H1 (cell line): Measurements from ENCODE around the gene HIVEP3. TPM values are rescaled to one million over a fixed set of nuclear protein-coding genes. Genes with fewer than 3 reads are reported as not detected.

Source experiments
- CBX5 ChIP-seq: fragments of 300-800, 300-1000 bp; sonication (generic); IDR thresholded peaks from 2 replicates; pipeline ENCODE4 v1.7.1; 2016; ENCODE audit warnings: antibody characterized with exemption, low read length, low read depth
- PHF8 ChIP-seq: fragments of 200-600 bp; sonication (generic); conservative IDR thresholded peaks from 2 replicates; pipeline ENCODE4 v1.7.1; 2012; ENCODE audit warnings: low read depth, mild to moderate bottlenecking, inconsistent platforms, low read length, moderate library complexity
- SIX5 ChIP-seq: IDR thresholded peaks from 2 replicates; pipeline ENCODE4 v1.6.1; 2011; ENCODE audit warnings: mild to moderate bottlenecking, low read depth, low read length
- polyA plus RNA-seq, 7 experiments: library from polyadenylated mRNA; depleted of rRNA in 3 of 7; stranded (reverse) in 5 of 7; unstranded in 2 of 7; fragments of >200 nt in 5 of 7; fragments of 200-250 nt in 2 of 7; gene quantifications; 1 replicate in 5 of 7; 2 replicates in 1 of 7; 4 replicates in 1 of 7; pipeline versions ENCODE4 v1.2.1 to v1.2.3, GENCODE V29; 2011 to 2013; ENCODE audit warnings: missing spikeins in 2 of 7, mixed read lengths in 2 of 7
- total RNA-seq: library from RNA; stranded (reverse); fragmentation: NEBNext Ultra II Directional; extraction: Animal tissue kit (Norgen Biotek cat#: 25700); gene quantifications from 2 replicates; pipeline ENCODE4 v1.2.1, GENCODE V29; 2021
- TF ChIP-seq, protein P1 (sequence below): fragments of 300-600 bp; sonication (generic); IDR thresholded peaks from 2 replicates; pipeline ENCODE4 v1.7.1; 2012; ENCODE audit warnings: low read length, moderate library complexity, mild to moderate bottlenecking, inconsistent platforms; ENCODE audit not compliant: insufficient replicate concordance
- TF ChIP-seq, protein P2 (sequence below): IDR thresholded peaks from 2 replicates; pipeline ENCODE4 v1.6.1; 2011; ENCODE audit warnings: low read depth, mild to moderate bottlenecking, low read length; ENCODE audit not compliant: insufficient read depth

Gene HIVEP3
- total and polyA plus RNA-seq, 2 of the 8 experiments (the other 6 are each of a cell fraction or from before 2014, with no cell fraction given): 0.24 to 0.69 TPM

DNA sequence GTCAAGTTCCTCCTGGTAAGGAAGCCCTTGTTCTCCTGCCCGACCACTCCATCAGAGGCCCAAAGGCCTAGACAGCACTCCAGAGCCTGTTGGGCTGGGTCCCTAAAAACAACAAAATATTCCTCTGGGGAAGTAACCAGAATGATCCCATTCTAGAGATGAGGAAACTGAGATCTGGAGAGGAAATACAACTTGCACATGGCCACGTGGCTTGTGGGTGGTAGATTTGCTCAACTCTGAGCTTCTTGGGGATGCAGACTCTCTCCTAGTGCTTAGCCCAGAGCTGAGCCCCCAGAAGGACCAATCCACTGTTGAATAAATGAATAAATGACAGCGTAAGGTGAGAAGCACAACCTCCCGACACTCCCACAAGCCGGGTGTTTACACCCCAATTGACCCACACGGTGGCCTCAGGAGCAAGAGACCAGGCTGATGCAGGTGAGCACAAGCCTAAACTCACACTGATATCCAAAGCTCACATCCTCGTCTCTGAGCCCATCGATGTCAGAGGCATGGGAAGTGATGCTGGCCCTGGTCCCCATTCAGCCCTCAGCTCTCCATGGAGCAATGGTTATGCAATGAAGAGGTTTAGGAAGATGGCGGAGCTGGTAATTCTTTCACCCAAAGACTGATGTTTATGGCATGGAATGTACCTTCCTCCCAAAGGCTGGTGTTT lies 261.8 kb downstream of the HIVEP3 start (continued):
- TF ChIP-seq, protein P1, sequence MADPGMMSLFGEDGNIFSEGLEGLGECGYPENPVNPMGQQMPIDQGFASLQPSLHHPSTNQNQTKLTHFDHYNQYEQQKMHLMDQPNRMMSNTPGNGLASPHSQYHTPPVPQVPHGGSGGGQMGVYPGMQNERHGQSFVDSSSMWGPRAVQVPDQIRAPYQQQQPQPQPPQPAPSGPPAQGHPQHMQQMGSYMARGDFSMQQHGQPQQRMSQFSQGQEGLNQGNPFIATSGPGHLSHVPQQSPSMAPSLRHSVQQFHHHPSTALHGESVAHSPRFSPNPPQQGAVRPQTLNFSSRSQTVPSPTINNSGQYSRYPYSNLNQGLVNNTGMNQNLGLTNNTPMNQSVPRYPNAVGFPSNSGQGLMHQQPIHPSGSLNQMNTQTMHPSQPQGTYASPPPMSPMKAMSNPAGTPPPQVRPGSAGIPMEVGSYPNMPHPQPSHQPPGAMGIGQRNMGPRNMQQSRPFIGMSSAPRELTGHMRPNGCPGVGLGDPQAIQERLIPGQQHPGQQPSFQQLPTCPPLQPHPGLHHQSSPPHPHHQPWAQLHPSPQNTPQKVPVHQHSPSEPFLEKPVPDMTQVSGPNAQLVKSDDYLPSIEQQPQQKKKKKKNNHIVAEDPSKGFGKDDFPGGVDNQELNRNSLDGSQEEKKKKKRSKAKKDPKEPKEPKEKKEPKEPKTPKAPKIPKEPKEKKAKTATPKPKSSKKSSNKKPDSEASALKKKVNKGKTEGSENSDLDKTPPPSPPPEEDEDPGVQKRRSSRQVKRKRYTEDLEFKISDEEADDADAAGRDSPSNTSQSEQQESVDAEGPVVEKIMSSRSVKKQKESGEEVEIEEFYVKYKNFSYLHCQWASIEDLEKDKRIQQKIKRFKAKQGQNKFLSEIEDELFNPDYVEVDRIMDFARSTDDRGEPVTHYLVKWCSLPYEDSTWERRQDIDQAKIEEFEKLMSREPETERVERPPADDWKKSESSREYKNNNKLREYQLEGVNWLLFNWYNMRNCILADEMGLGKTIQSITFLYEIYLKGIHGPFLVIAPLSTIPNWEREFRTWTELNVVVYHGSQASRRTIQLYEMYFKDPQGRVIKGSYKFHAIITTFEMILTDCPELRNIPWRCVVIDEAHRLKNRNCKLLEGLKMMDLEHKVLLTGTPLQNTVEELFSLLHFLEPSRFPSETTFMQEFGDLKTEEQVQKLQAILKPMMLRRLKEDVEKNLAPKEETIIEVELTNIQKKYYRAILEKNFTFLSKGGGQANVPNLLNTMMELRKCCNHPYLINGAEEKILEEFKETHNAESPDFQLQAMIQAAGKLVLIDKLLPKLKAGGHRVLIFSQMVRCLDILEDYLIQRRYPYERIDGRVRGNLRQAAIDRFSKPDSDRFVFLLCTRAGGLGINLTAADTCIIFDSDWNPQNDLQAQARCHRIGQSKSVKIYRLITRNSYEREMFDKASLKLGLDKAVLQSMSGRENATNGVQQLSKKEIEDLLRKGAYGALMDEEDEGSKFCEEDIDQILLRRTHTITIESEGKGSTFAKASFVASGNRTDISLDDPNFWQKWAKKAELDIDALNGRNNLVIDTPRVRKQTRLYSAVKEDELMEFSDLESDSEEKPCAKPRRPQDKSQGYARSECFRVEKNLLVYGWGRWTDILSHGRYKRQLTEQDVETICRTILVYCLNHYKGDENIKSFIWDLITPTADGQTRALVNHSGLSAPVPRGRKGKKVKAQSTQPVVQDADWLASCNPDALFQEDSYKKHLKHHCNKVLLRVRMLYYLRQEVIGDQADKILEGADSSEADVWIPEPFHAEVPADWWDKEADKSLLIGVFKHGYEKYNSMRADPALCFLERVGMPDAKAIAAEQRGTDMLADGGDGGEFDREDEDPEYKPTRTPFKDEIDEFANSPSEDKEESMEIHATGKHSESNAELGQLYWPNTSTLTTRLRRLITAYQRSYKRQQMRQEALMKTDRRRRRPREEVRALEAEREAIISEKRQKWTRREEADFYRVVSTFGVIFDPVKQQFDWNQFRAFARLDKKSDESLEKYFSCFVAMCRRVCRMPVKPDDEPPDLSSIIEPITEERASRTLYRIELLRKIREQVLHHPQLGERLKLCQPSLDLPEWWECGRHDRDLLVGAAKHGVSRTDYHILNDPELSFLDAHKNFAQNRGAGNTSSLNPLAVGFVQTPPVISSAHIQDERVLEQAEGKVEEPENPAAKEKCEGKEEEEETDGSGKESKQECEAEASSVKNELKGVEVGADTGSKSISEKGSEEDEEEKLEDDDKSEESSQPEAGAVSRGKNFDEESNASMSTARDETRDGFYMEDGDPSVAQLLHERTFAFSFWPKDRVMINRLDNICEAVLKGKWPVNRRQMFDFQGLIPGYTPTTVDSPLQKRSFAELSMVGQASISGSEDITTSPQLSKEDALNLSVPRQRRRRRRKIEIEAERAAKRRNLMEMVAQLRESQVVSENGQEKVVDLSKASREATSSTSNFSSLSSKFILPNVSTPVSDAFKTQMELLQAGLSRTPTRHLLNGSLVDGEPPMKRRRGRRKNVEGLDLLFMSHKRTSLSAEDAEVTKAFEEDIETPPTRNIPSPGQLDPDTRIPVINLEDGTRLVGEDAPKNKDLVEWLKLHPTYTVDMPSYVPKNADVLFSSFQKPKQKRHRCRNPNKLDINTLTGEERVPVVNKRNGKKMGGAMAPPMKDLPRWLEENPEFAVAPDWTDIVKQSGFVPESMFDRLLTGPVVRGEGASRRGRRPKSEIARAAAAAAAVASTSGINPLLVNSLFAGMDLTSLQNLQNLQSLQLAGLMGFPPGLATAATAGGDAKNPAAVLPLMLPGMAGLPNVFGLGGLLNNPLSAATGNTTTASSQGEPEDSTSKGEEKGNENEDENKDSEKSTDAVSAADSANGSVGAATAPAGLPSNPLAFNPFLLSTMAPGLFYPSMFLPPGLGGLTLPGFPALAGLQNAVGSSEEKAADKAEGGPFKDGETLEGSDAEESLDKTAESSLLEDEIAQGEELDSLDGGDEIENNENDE: no peak
- no peak for TF ChIP-seq CBX5
- TF ChIP-seq PHF8: no peak
- no peak for TF ChIP-seq SIX5
- TF ChIP-seq, protein P2, sequence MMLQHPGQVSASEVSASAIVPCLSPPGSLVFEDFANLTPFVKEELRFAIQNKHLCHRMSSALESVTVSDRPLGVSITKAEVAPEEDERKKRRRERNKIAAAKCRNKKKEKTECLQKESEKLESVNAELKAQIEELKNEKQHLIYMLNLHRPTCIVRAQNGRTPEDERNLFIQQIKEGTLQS: no peak
